Right kidney (tissue), 9 donors: ENCODE data around the gene CT45A7.
"Not testable (repeated sequence)": the region's sequence is repeated elsewhere in the genome, so short reads cannot be mapped to it uniquely, and the experiment has no call there.

Source experiments
- DNase-seq: peaks from one replicate; pipeline ENCODE4 v3.0.0-alpha.2; 2016
- long read RNA-seq, 8 donors: transcript quantifications; one replicate each; lab custom pipeline, GENCODE V29; 2026

The CT45A7 gene
- long read RNA-seq, donor 1 = 0 reads
- long read RNA-seq, donor 2 = 0 reads
- long read RNA-seq, donor 3 = 0 reads
- long read RNA-seq, donor 4 = 0 reads
- long read RNA-seq, donor 5 = 0 reads
- long read RNA-seq, donor 6 = 0 reads
- long read RNA-seq, donor 7 = 0 reads
- long read RNA-seq, donor 8 = 0 reads

GRCh38 chrX:135837180-135837579 is at the start of gene CT45A7:
Gene CT45A7 (minus strand): TSS chrX:135837280. CDS start chrX:135833533, 3,747 bp downstream.
- not testable (repeated sequence) for DNase-seq

GRCh38 chrX:135882741-135883140 is 45.7 kb upstream of the CT45A7 start:
- not testable (repeated sequence) for DNase-seq

GRCh38 chrX:135871712-135872111 is 34.6 kb upstream of the CT45A7 start, which contains the start of gene CT45A9:
Gene CT45A9 (minus strand): TSS chrX:135871812. CDS start chrX:135868061, 3,751 bp downstream.
- not testable (repeated sequence) for DNase-seq

GRCh38 chrX:135854438-135854837 is 17.4 kb upstream of the CT45A7 start, which contains the start of gene CT45A8:
Gene CT45A8 (minus strand): TSS chrX:135854538. CDS start chrX:135850783, 3,755 bp downstream.
- not testable (repeated sequence) for DNase-seq

GRCh38 chrX:135819912-135820311 is 17.2 kb downstream of the CT45A7 start, which contains the start of gene CT45A2:
Gene CT45A2 (minus strand): TSS chrX:135820012. CDS start chrX:135816265, 3,747 bp downstream.
- DNase-seq = not testable (repeated sequence)

- not testable (repeated sequence) for DNase-seq
Measured at GRCh38 chrX:135802687-135803086, 34.4 kb downstream of the CT45A7 start, which contains the start of gene CT45A6. Gene CT45A6 (minus strand): TSS chrX:135802787. CDS start chrX:135798993, 3,794 bp downstream.

GRCh38 chrX:135785403-135785802 is 51.7 kb downstream of the CT45A7 start, which contains the start of gene CT45A5:
Gene CT45A5 (minus strand): TSS chrX:135785503. CDS start chrX:135781729, 3,774 bp downstream.
- DNase-seq = not testable (repeated sequence)
